NB4 (cell line): ENCODE data around the gene WDFY3.

Source experiments
- CTCF ChIP-seq: IDR thresholded peaks from one replicate; pipeline ENCODE4 v1.5.1; 2012; ENCODE audit warnings: low read depth, low read length
- POLR2A ChIP-seq: IDR thresholded peaks from 2 replicates; pipeline ENCODE4 v1.6.1; 2011; ENCODE audit warnings: mild to moderate bottlenecking; ENCODE audit not compliant: insufficient read length; ENCODE audit errors: extremely low read depth

- no peak for TF ChIP-seq CTCF
- no peak for TF ChIP-seq POLR2A
These were observed 71.2 kb downstream of the WDFY3 start for GRCh38 chr4:84895283-84895682.
